ENCODE data around the gene FAM83E.

FAM83E gene

GRCh38 chr19:48619692-48620585, 5.1 kb upstream of the FAM83E start:
- no peak for TF ChIP-seq CTCF (IDR thresholded peaks at IDR 0.05; ENCODE audit: insufficient read depth, low read depth, low read length, missing control alignments)
- H3K4me3 ChIP-seq (ENCODE audit: low read depth, low read length) = peak overlapping the region; percentile 91
- DNase-seq (ENCODE audit: low read depth) = peak; percentile 22

GRCh38 chr19:48618916-48619691, 4.2 kb upstream of the FAM83E start, which contains the start of the genes RPL18 and SPHK2:
RPL18 (minus strand) TSS chr19:48619178; CDS start chr19:48619143, 35 bp downstream.
SPHK2 (plus strand) TSS chr19:48619506; CDS start chr19:48620515, 1,009 bp downstream.
- no peak for TF ChIP-seq CTCF (IDR thresholded peaks at IDR 0.05; ENCODE audit: insufficient read depth, low read depth, low read length, missing control alignments)
- peak; percentile 100 for DNase-seq (ENCODE audit: low read depth)
- peak within 1 kb of the TSS; percentile 91 for H3K4me3 ChIP-seq (ENCODE audit: low read depth, low read length)

DNA sequence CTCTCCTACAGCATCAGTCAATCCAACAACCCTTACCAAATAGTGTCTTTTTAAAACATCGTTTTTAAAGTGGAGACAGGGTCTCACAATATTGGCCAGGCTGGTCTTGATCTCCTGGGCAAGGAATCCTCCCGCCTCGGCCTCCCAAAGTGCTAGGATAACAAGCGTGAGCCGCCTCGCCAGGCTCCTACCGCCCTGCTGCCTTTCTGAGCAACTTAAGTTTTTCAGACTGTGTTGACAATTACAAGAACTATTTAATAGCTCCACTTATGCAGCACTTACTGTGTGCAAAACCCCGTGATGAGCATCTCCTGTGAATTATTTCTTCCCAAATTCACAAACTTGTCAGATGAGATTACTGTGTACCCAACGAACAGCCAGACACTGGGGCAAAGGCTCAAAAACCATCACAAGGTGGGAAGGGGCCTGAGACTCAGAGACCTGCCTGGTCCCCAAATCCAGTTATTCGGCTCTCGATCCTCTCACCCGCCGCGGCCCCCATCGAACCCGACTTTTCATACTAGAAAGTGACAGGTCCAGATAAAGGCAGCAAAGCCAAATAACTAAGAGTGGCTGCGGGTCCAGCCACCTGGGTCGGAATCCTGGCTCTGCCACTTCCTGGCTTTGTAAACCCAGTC, 3.5 kb upstream of the FAM83E start:
- TF ChIP-seq CTCF (IDR thresholded peaks at IDR 0.05; ENCODE audit: insufficient read depth, low read depth, low read length, missing control alignments) = no peak
- DNase-seq (ENCODE audit: low read depth) = peak; percentile 18

DNA sequence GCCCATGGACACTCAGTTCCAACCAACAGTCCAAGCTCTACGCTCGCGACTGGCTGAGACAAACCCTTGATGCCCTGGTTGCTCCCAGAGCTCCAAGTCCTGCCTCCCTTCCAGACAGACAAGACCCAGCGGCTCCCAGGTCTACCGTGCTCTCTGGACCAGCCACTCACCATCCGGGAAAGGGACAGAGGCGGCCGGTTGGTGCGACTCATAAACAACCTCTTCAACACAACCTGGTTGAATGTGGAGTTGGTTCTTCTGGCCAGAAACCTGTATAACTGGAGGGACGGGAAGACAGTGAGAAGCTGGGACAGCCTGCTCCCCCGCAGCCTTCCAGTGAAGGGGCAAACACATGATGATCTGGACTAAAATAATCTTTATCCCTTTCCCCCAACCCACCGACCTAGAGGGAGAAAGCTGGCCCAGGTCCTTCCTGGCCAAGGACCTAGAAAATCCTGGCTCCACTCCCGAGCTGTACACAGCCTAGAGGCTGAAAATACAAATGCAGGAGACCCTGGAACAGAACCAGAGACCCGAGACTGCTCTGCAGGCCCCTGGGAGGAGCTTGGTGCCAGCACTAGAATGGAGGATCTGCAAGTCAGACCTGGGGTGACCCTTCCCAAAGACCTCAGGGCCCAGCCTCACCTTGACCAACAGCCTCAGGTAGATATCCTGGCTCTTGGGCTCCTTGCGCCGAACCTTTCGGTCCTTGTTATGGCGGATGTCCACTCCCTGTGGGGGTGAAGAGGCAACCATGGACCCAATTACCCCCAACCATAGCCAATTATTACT, 2.5 kb upstream of the FAM83E start:
- no peak for TF ChIP-seq CTCF (IDR thresholded peaks at IDR 0.05; ENCODE audit: insufficient read depth, low read depth, low read length, missing control alignments)
- H3K4me3 ChIP-seq (ENCODE audit: low read depth, low read length) = peak overlapping the region; percentile 87
- no peak for DNase-seq (ENCODE audit: low read depth)

More for the DNA sequence above, 3.5 kb upstream of the FAM83E start:
- peak overlapping the region; percentile 87 for H3K4me3 ChIP-seq (ENCODE audit: low read depth, low read length)

GRCh38 chr19:48616491-48617056, 1.7 kb upstream of the FAM83E start:
- TF ChIP-seq CTCF (IDR thresholded peaks at IDR 0.05; ENCODE audit: insufficient read depth, low read depth, low read length, missing control alignments) = no peak
- H3K4me3 ChIP-seq (ENCODE audit: low read depth, low read length) = no peak overlapping the region; the same call in 1 of the 2 replicates
- no peak for DNase-seq (ENCODE audit: low read depth)

DNA sequence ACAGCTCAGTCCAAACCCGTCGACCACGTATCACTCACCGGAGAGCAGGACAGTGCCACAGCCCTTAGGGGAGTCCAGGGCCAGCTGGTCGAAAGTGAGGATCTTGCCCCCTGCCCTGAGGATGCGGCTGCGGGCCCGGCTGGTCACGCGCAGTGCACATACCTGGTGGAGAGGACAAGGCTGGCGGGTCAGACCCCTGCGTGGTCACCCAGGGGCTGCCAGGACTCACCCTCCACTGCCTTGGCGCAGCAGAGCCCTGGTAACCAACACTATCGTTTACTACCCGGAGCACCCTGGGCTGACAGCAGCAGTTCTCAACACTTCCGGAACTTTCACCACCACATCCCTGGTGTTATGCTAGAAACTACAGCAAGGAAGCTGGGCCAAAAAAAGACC, 1.2 kb upstream of the FAM83E start:
- no peak overlapping the region for H3K4me3 ChIP-seq (ENCODE audit: low read depth, low read length)
- no peak for DNase-seq (ENCODE audit: low read depth)
- no peak for TF ChIP-seq CTCF (IDR thresholded peaks at IDR 0.05; ENCODE audit: insufficient read depth, low read depth, low read length, missing control alignments)

Data from GM12865 (cell line).